Activated CD8-positive, alpha-beta memory T cell treated with anti-CD3 and anti-CD28 coated beads for 1 hour (primary cell): Measurements from ENCODE around the gene USP34.

ENCODE experiments used
- DNase-seq, 2 donors: peaks; one replicate each; pipeline ENCODE4 v3.0.0-alpha.2; 2020; ENCODE audit warnings: low read depth in 1 of 2; ENCODE audit errors: extremely low read depth in 1 of 2

USP34 gene

DNA sequence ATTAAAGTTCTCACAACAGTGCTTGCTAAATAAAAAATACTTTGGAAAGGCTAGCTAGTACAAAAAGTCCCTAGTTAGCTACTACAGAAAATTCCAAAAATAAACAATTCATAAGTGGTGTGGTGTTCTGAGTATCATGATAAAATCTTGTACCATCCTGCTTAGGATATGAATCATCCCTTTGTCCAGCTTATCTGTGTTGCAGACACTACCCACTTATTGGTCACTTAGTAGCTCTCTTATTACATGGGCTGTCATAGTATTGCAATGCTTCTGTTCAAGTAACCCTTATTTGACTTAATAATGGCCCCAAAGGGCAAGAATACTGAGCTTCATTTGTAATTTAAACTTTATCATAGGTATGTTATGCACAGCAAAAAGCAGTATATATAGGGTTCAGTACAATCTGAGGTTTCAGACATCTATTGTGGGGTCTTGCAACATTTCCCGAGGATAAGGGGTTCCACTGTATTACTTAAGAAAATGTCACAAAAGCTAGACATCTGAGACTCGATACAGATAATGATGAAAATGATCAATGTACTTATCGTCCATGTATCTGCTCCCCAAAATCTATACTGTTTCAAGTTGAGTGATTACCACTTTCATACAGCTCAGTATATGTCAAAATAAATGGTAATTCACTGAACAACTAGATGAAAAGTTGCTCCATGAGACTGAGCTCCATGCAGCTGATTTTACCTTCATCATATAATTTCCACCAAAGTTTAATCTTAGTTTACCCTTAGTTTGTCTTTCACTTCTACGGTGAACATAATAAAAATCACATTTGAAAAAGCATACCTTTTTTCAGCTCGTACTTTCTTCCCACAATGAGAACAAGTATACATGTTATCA lies 215.1 kb downstream of the USP34 start:
- no peak for DNase-seq

DNA sequence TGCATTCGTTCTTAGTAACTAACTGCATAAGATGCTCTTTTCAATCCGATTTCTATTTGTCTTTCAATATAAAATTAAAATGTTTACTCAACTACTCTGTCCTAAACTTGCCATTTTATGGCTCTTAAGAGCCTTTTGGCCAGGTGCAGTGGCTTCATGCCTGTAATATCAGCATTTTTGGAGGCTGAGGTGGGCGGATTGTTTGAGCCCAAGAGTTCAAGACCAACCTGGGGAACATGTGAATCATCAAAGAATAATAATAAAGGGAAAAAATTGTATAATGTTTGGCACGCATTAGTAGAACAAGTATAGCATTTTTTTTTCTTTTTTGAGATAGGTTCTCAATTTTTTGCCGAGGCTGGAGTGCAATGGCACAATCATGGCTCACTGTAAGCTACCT lies 216.4 kb downstream of the USP34 start:
- DNase-seq: no peak

GRCh38 chr2:61253136-61253535 lies 217.8 kb downstream of the USP34 start:
- no peak for DNase-seq

- no peak for DNase-seq
Measured at GRCh38 chr2:61252031-61252430, 218.9 kb downstream of the USP34 start.

GRCh38 chr2:61249521-61250071 lies 221.3 kb downstream of the USP34 start:
- DNase-seq: no peak

DNA sequence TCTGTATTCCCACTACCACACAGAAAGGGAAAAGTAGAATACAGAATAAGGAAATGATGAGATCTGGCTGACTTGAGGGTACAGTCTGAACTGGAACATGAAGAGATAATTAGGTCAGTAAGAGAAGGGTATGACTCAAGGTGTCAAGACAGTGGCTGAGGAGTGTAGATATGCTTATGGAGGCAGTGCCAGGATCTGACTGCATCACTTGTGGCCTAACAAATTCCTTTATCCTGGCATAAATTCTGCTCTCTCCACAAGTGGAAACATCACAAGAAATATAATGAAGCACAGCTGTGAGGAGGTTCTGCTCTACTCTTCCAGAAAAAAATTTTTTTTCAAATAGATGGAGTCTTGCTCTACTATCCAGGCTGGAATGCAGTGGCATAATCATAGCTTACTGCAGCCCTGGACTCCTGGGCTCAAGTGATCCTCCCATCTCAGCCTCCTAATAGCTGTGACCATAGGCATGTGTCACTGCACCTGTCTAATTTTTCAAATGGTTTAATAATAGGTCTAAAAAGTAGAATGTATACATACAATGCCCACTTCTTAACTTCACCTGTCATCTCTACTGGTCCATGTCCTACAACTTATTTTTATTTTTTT lies 223.6 kb downstream of the USP34 start:
- no peak for DNase-seq

GRCh38 chr2:61244694-61245093 lies 226.2 kb downstream of the USP34 start:
- DNase-seq: no peak

- DNase-seq: no peak
Measured at GRCh38 chr2:61241266-61241665, 229.6 kb downstream of the USP34 start.

- DNase-seq: no peak
Measured at GRCh38 chr2:61238219-61239012, 232.5 kb downstream of the USP34 start.

GRCh38 chr2:61235716-61236115 lies 235.2 kb downstream of the USP34 start:
- DNase-seq: no peak

- no peak for DNase-seq
Measured at GRCh38 chr2:61233581-61233980, 237.3 kb downstream of the USP34 start.

DNA sequence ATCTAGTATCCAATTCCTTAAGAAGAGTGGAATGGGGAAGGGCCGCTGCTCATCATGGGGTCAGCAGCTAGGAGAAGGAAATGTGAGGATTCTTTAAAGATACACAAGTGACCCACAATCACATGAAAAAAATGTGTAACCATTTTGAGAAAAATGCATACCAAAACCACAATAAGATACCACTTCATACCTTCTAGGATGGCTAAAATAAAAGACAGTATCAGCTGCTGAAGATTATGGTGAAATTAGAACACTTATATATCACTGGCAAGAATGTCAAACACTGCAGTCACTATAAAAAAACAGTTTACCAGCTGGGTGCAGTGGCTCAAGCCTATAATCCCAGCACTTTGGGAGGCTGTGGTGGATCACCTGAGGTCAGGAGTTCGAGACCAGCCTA lies 241.0 kb downstream of the USP34 start:
- no peak for DNase-seq

- no peak for DNase-seq
Measured at GRCh38 chr2:61222567-61222966, 248.3 kb downstream of the USP34 start.

DNA sequence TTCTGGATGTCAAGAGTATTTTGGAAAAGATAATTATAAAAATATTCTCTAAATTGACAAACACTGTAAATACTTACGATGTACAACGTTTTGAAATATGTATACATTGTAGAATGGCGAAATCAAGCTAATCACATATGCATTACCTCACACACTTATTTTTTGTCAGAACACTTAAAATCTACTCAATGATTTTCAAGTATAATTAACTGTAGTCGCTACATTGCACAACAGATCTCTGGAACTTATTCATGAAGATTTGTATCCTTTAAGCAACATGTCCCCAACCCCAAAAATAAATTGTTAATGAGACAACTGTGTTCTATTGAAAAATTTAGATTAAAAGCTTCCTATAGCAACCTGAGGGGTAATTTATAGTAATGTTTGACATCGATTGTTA lies 249.1 kb downstream of the USP34 start:
- no peak for DNase-seq

GRCh38 chr2:61220768-61221167 lies 250.1 kb downstream of the USP34 start:
- DNase-seq: no peak

- no peak for DNase-seq
Measured at GRCh38 chr2:61218817-61219170, 252.1 kb downstream of the USP34 start.

DNA sequence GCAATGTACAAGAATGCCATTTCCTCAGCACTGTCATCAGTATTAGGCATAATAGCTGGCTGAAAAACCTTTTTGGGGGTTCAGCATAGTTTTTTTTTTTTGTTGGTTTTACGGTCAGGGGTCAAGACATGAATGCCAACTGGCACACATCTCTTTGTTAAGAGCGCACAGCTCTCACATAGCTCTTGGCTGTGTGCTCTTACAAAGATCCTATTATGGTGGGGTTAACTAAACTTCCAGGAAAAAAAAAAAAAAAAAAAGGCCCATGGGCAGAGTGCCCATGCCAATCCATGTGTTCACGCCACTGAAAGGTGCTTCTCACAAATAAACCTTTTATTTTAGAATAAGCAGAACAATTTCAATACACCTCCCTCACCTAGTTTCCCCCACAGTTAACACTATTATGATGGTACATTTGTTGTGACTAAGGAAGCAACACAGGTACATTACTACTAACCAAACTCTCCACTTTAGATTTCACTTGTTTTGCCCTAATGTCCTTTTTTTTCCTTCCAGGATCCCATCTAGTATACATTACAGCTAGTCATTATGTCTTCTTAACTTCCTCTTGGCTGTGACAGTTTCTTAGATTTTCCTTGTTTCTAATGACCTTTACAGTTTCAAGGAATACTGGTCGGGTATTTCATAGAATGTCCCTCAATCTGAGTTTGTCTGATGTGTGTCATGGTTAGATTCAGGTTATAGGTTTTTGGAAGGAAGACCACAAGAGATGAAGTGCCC lies 252.6 kb downstream of the USP34 start:
- DNase-seq: no peak

DNA sequence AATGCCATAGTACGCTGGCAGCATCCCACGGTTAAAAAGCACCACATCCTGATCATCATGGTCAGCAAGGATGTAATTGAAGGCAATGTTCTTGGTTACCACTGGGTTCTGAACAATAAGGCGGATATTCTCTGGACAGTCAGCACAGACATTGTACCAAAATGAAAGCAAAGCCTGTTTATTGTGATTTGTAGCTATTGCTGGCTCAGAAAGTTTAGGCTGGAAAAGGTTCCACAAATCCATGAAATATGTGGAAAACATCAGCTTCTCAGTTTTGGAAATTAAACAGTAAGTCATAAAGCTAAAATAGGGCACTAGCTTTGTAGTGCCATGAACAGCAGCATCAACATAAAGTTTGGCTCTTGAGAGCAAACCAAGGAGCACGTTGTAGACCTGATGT lies 256.7 kb downstream of the USP34 start:
- DNase-seq: no peak

- no peak for DNase-seq
Measured at GRCh38 chr2:61210332-61210981, 260.4 kb downstream of the USP34 start.

DNA sequence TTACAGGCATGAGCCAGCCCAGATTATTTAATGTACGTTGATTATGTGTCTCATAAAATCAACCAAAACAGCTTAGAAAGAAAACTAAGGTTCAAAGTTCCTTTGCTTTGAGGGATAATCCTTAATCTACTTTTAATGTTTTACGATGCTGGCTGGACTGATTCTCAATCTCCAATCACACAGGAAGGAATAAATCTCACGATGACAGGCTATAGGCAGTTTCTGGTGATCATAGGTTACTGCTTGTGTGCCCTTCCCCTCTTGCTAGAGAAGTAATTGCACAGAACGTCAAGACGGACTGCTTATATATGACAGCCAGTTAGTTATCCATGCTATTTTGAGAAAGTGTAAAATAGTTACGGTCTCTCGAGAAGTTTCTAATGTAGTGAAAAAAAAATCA lies 265.8 kb downstream of the USP34 start:
- no peak for DNase-seq
